Motor neuron (in vitro differentiated cells): Measurements from ENCODE around the gene ZDHHC22. TPM values are rescaled to one million over a fixed set of nuclear protein-coding genes. Genes with fewer than 3 reads are reported as not detected.
"Not testable (repeated sequence)": the region's sequence is repeated elsewhere in the genome, so short reads cannot be mapped to it uniquely, and the experiment has no call there.

Source experiments
- ATAC-seq, 8 experiments: fragments of 200-7000 bp; cut with Tn5 transposase; replicated peaks in 6 of 8; 2 replicates each; pipeline ENCODE4 v1.8.0; 2021; ENCODE audit warnings: mild to moderate bottlenecking in 8 of 8, moderate library complexity in 8 of 8
- H3K27ac ChIP-seq, 2 donors: fragments of 250-450 bp; sonication (Bioruptor Pico); 2 replicates each; pipeline ENCODE4 v1.9.0; 2021; ENCODE audit warnings: antibody characterized with exemption in 2 of 2, mild to moderate bottlenecking in 2 of 2, moderate library complexity in 1 of 2
- H3K4me1 ChIP-seq, 2 donors: fragments of 250-450 bp; sonication (Bioruptor Pico); replicated peaks in 1 of 2; 2 replicates each; pipeline ENCODE4 v1.6.1; 2021; ENCODE audit warnings: antibody characterized with exemption in 2 of 2, mild to moderate bottlenecking in 2 of 2, moderate library complexity in 1 of 2
- H3K4me3 ChIP-seq, 5 donors: fragments of 250-450 bp; sonication (Bioruptor Pico); 2 replicates each; pipeline ENCODE4 v1.9.0; 2021; ENCODE audit warnings: antibody characterized with exemption in 5 of 5, mild to moderate bottlenecking in 5 of 5, moderate library complexity in 4 of 5
- WGBS, 10 experiments: fragments of 450-650 bp; shearing (Covaris generic); methylation state at CpG; one replicate each; pipeline ENCODE4 v1.0.0; 2022; 5-methylcytosine and 5-hydroxymethylcytosine counted together
- in situ Hi-C, 9 experiments: fragments of 400-800 bp; cut with MboI; loops; one replicate each; pipeline ENCODE4 v1.15.0; 2021; ENCODE audit warnings: low sequenced_read_pairs in 9 of 9, low pct_unique_long_range_greater_than_20kb in 2 of 9; ENCODE audit not compliant: unreplicated experiment in 9 of 9
- total RNA-seq, 8 experiments: library from RNA; unstranded; fragments of 300-600 nt; gene quantifications; 2 replicates each; pipeline versions ENCODE4 v1.2.3 to v1.2.4, GENCODE V29; 2022

ZDHHC22 gene
- total RNA-seq, 8 experiments from 2014 or later: 0.13 to 23.7 (median 8.8) TPM

DNA sequence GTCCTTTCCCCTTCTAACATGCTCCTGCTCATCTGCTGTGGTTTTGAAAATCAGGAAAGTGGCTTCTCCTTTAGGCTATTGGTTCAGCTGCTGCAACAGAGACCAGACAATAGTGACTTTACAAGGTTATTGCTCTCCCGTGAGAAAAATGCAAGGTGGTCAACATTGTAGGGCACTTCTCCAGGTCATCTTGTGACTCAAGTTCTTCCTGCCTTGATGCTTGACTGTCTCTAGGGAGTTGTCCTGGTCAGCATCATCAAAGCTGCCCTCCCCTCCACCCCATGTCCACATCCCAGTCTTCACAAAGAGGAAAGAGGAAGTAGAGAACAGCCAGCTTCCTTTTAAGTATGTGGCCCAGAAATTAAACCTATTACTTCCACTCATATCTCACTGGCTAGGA is 36.1 kb upstream of the ZDHHC22 start:
- ATAC-seq: no peak
- in situ Hi-C loops: no loop called here
- no peak overlapping the region for H3K4me3 ChIP-seq
- 0 to 91% (median 44%) methylated on average over 1 of the region's 1 CpG; no CpG with 5 or more reads in 1 of the 10 experiments for WGBS, 10 experiments
- H3K27ac ChIP-seq: no peak overlapping the region
- H3K4me1 ChIP-seq: peaks cover 3 to 7% of the 10 kb centered on the region in 2 donors

DNA sequence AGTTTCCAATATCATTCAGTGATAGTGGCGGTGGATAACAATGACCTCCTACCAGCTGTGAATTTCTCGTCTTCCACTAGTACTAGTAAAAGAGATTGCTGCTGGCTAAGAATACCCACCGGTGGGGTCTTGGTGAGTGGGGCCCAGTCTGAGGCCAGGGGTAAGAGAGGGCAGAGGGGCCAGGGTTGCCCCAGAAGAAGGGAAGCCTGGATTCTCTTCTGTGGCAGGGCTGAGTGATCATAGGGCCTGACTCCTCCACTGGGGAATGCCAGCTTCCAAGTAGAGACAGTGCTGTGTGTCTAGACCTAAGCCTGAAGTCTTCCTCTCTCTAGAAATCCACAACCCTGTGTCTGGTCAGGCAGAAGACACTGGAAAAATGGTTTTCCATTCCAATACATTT is 34.3 kb upstream of the ZDHHC22 start:
- no peaks in the 10 kb centered on the region for H3K4me1 ChIP-seq
- 33 to 86% (median 67%) methylated on average over 1 of the region's 3 CpGs; no CpG with 5 or more reads in 5 of the 10 experiments for WGBS, 10 experiments
- in situ Hi-C loops: no loop called here
- H3K4me3 ChIP-seq: no peak overlapping the region
- H3K27ac ChIP-seq: no peak overlapping the region
- ATAC-seq: no peak

DNA sequence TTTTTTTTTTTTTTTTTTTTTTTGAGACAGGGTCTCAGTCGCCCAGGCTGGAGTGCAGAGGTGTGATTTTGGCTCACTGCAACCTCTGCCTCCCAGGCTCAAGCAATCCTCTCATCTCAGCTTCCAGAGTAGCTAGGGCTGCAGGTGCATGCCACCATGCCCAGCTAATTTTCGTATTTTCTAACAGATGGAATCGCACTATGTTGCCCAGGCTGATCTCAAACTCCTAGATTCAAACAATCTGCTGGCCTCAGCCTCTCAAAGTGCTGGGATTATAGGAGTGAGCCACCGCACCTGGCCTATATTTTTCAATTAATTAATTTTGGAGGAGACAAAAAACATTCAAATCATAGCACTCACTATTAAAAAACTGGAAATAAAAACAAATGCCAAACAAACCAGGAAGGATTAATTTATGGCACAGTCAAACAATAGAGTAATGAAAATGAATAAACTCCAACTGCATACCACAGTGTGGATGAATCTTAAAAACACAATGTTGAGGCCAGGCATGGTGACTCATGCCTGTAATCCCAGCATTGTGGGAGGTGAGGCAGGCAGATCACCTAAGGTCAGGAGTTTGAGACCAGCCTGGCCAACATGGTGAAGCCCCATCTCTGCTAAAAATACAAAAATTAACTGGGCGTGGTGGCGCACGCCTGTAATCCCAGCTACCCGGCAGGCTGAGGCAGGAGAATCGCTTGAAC is 32.5 kb upstream of the ZDHHC22 start:
- H3K4me1 ChIP-seq, H3K4me3 ChIP-seq, H3K27ac ChIP-seq, in situ Hi-C loops, ATAC-seq: not testable (repeated sequence)
- 40 to 100% (median 89%) methylated on average over 2 to 8 of the region's 9 CpGs; no CpG with 5 or more reads in 1 of the 10 experiments for WGBS, 10 experiments

- Histone ChIP-seq H3K27ac (no peak overlapping the region), H3K4me1 (no peaks in the 10 kb centered on the region), H3K4me3 (no peak overlapping the region)
- WGBS, 10 experiments: 9 to 84% (median 80%) methylated on average over 2 to 5 of the region's 5 CpGs; no CpG with 5 or more reads in 1 of the 10 experiments
- in situ Hi-C loops: no loop called here
- ATAC-seq: no peak
These were observed 31.3 kb upstream of the ZDHHC22 start for GRCh38 chr14:77172916-77173315.

GRCh38 chr14:77170045-77170444 is 28.5 kb upstream of the ZDHHC22 start:
- Histone ChIP-seq H3K4me3 (no peak overlapping the region), H3K4me1 (no peaks in the 10 kb centered on the region), H3K27ac (no peak overlapping the region)
- no peak for ATAC-seq
- in situ Hi-C loops: no loop called here
- WGBS, 10 experiments: 9 to 76% (median 33%) methylated on average over 1 to 3 of the region's 3 CpGs; no CpG with 5 or more reads in 1 of the 10 experiments

DNA sequence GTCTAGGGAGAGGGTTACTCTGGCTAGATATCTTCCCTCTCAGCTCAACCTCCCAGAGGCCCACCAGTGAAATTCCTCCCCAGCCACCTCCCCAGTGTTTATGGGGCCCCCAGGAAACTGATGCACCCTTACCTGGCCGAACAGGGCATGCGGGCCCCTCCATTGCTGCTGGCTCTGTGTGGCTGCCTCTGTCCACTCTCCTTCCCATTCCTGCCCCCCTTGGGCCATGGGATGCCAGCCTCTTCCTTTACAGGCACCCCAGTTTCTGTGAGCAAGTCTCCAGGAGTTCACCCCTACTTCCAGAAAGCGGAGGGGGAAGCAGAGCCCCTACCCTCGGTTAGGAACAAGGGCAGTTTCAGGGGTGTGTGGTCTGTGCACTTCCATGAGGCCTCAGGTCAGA is 19.4 kb upstream of the ZDHHC22 start:
- in situ Hi-C loops: no loop called here
- H3K27ac ChIP-seq: no peak overlapping the region
- peaks cover 20 to 22% of the 10 kb centered on the region in 2 donors for H3K4me1 ChIP-seq
- no peak overlapping the region for H3K4me3 ChIP-seq
- 0 to 100% (median 73%) methylated on average over 1 to 4 of the region's 4 CpGs; no CpG with 5 or more reads in 4 of the 10 experiments for WGBS, 10 experiments
- ATAC-seq: no peak

DNA sequence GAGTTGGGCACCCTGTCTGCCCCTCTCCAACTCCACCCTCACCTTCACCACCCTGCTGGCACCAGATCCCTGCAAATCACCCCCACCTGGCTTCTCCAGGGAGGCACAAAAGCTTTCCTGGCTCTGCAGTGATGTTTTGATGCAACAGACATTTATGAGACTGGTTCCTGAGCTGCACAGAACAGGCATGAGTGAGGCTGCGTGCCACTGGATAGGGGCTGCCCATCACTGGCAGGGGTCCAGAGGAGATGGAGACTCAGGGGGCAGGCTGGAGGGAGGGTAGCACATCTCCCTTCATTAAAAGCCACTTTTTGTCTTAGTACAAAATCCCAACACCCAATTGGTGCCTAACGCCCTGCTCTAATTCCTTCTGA is 17.3 kb upstream of the ZDHHC22 start:
- in situ Hi-C loops: no loop called here
- peak in 5 of 8 experiments; percentile 0 to 1 (median 1) for ATAC-seq
- WGBS, 10 experiments: 50 to 100% (median 75%) methylated on average over 1 to 2 of the region's 2 CpGs; no CpG with 5 or more reads in 5 of the 10 experiments
- peaks cover 29 to 31% of the 10 kb centered on the region in 2 donors for H3K4me1 ChIP-seq
- H3K4me3 ChIP-seq: peak overlapping the region in 4 of 5 donors; percentile 0 to 27 (median 9)
- H3K27ac ChIP-seq: peak overlapping the region; percentile 85 to 92

DNA sequence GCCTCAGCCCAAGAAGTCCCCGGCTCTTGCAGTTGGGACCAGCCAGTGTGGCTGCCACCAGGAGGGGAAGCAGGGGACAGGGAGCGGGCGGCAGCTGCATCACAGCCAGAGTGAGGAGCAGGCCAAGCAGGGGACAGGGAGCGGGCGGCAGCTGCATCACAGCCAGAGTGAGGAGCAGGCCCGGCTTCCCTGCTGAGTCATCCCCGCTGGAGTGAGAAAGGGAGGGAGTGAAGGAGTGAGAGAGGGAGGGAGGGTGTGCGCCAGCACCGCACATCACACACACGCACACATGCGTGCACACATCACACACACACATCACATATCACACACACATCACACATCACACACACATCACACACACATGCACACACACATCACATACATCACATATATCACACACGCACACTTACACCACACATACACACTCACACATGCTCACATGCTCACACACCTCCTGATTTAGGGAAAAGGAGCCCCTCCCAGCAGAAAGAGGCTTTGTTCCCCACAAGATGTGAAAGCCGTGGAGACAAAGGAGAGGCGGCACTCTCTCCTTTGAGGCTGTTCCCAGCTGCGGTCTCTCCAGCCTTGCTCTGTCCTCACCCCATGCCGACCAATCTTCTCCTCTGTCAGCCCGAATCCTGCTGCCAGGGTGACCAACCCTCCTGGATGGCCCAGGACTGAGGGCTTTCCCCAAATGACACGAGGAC is 16.7 kb upstream of the ZDHHC22 start:
- peaks cover 29 to 31% of the 10 kb centered on the region in 2 donors for H3K4me1 ChIP-seq
- peak; percentile 93 to 100 (median 94) for ATAC-seq
- in situ Hi-C loops: no loop called here
- WGBS, 10 experiments: 0 to 40% (median 11%) methylated on average over 1 to 8 of the region's 18 CpGs; no CpG with 5 or more reads in 4 of the 10 experiments
- H3K4me3 ChIP-seq: peak overlapping the region in 4 of 5 donors; percentile 1 to 27 (median 14)
- H3K27ac ChIP-seq: peak overlapping the region; percentile 85 to 92

GRCh38 chr14:77157740-77158139 is 16.1 kb upstream of the ZDHHC22 start:
- peaks cover 29 to 31% of the 10 kb centered on the region in 2 donors for H3K4me1 ChIP-seq
- peak overlapping the region; percentile 85 to 92 for H3K27ac ChIP-seq
- ATAC-seq: peak in 5 of 8 experiments; percentile 55 to 68 (median 63)
- peak overlapping the region in 3 of 5 donors; percentile 10 to 27 (median 17) for H3K4me3 ChIP-seq
- in situ Hi-C loops: no loop called here
- WGBS, 10 experiments: 0 to 83% (median 45%) methylated on average over 1 to 6 of the region's 11 CpGs; no CpG with 5 or more reads in 6 of the 10 experiments

DNA sequence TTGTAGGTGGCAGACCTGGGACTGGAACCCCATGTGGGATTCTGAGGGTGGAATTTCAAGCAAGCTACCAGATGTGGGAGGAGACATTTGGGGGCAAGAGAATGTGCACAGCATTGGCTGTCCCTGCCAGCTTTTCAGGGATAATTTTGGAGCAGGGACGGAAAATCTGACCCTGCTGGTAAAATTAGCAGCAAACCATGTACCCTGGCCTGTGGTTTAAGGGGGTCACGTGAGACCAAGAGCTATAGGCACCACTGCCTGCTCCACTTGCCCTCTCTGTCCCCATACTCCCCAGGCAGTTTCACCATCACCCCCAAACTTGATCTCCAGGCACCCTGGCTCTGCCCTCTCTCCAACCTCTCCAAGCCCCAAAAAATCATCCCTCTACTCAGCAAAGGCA is 13.5 kb upstream of the ZDHHC22 start:
- Histone ChIP-seq H3K27ac (no peak overlapping the region), H3K4me1 (peaks cover 29 to 31% of the 10 kb centered on the region in 2 donors), H3K4me3 (no peak overlapping the region)
- no peak for ATAC-seq
- WGBS, 10 experiments: 30 to 80% (median 76%) methylated on average over 1 to 2 of the region's 2 CpGs; no CpG with 5 or more reads in 6 of the 10 experiments
- in situ Hi-C loops: no loop called here

- in situ Hi-C loops: no loop called here
- WGBS, 10 experiments: 0 to 48% (median 4%) methylated on average over 1 to 6 of the region's 7 CpGs; no CpG with 5 or more reads in 3 of the 10 experiments
- H3K27ac ChIP-seq: no peak overlapping the region
- H3K4me1 ChIP-seq: peaks cover 28 to 31% of the 10 kb centered on the region in 2 donors
- no peak overlapping the region for H3K4me3 ChIP-seq
- ATAC-seq: no peak
These were observed 12.8 kb upstream of the ZDHHC22 start for GRCh38 chr14:77154421-77154820.

DNA sequence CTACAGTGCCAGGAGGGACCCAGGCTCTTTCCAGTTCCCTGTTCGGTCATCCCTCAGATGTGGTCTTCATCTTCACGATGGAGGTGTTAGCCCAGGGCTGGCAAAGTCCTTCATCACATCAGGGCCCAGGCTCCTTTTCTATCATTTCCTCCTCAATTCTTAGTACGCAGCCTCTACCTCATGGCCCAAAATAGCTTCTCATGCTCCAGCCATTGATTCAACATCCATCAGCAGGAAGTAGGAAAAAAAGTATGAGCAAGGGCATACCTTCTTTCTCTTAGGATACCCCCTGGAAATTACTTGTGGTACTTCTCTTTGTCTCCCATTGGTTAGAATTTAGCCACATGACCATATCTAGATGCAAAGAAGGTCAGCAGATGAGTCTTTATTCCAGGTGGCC is 12.2 kb upstream of the ZDHHC22 start:
- WGBS, 10 experiments: 30 to 100% (median 72%) methylated on average over 1 to 2 of the region's 3 CpGs; no CpG with 5 or more reads in 3 of the 10 experiments
- Histone ChIP-seq H3K4me3 (no peak overlapping the region), H3K4me1 (peaks cover 22 to 26% of the 10 kb centered on the region in 2 donors), H3K27ac (no peak overlapping the region)
- ATAC-seq: no peak
- in situ Hi-C loops: no loop called here

GRCh38 chr14:77151918-77152588 is 10.5 kb upstream of the ZDHHC22 start:
- peak; percentile 45 to 79 (median 56) for ATAC-seq
- Histone ChIP-seq H3K4me1 (peaks cover 9 to 11% of the 10 kb centered on the region in 2 donors), H3K27ac (no peak overlapping the region), H3K4me3 (no peak overlapping the region)
- in situ Hi-C loops: no loop called here
- 0 to 83% (median 57%) methylated on average over 1 to 2 of the region's 2 CpGs; no CpG with 5 or more reads in 5 of the 10 experiments for WGBS, 10 experiments
